Measurements from ENCODE around the gene SKAP2. TPM values are rescaled to one million over a fixed set of nuclear protein-coding genes. Genes with fewer than 3 reads are reported as not detected.

Gene SKAP2
- total RNA-seq, 1 donor from 2014 or later = 4.8 TPM

DNA sequence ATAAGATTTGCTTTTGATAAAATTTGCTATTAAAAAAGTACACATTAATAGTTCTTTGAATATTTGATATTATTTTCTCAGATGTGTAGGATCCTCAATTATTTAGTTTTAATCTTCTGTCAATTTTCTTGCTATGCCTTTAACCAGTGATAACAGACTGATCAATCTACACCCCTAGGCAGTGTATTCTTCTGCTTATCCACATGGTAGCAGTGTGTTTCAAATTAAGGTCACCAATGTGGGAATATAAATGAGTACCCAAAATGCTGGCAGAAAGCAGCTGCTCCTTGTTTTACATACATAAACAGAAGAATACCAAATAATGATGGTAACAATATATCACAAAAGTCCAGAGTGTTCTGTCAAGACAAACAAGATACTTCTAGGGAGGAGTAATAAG, 87.0 kb downstream of the SKAP2 start:
- Mint-ChIP-seq H3K27ac (ENCODE audit: unreplicated experiment) (no peak overlapping the region), H3K27me3 (ENCODE audit: low read depth) (peaks cover 5% of the 10 kb centered on the region), H3K4me1 (ENCODE audit: low read depth) (no peaks in the 10 kb centered on the region), H3K4me3 (ENCODE audit: unreplicated experiment) (no peak overlapping the region), H3K9me3 (ENCODE audit: low read depth) (no peaks in the 10 kb centered on the region), H3K36me3 (ENCODE audit: low read depth) (peaks cover 2% of the 10 kb centered on the region)
- no peak for DNase-seq (ENCODE audit: low spot score)
- no peak for TF ChIP-seq CTCF (IDR thresholded peaks at IDR 0.05)

DNA sequence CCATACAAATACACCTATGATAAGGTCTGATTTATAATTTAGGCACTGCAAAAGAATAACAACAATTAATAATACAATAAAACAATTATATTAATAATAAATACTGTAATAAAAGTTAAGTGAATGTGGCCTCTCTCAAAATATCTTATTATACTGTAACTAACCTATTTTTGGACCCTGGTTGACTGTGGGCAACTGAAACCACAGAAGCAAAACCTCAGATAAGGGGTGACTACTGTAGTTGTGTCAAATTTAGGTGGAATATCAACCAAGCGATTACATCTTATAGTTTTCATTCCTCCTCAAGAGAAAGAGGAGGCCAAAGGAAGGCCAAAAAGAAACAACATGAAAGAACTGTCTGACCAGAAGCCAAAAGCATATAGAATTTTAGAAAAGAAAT, 103.9 kb downstream of the SKAP2 start:
- Mint-ChIP-seq H3K4me1 (ENCODE audit: low read depth) (no peaks in the 10 kb centered on the region), H3K36me3 (ENCODE audit: low read depth) (peaks cover 4% of the 10 kb centered on the region), H3K9me3 (ENCODE audit: low read depth) (peaks cover 7% of the 10 kb centered on the region), H3K27me3 (ENCODE audit: low read depth) (peaks cover 10% of the 10 kb centered on the region), H3K4me3 (ENCODE audit: unreplicated experiment) (no peak overlapping the region), H3K27ac (ENCODE audit: unreplicated experiment) (no peak overlapping the region)
- TF ChIP-seq CTCF (IDR thresholded peaks at IDR 0.05) = no peak
- no peak for DNase-seq (ENCODE audit: low spot score)

GRCh38 chr7:26759108-26759507, 105.3 kb downstream of the SKAP2 start:
- Mint-ChIP-seq H3K27me3 (ENCODE audit: low read depth) (peaks cover 4% of the 10 kb centered on the region), H3K4me1 (ENCODE audit: low read depth) (no peaks in the 10 kb centered on the region), H3K36me3 (ENCODE audit: low read depth) (peaks cover 2% of the 10 kb centered on the region), H3K4me3 (ENCODE audit: unreplicated experiment) (no peak overlapping the region), H3K27ac (ENCODE audit: unreplicated experiment) (no peak overlapping the region), H3K9me3 (ENCODE audit: low read depth) (no peaks in the 10 kb centered on the region)
- no peak for TF ChIP-seq CTCF (IDR thresholded peaks at IDR 0.05)
- no peak for DNase-seq (ENCODE audit: low spot score)

- no peaks in the 10 kb centered on the region for H3K4me1 Mint-ChIP-seq (ENCODE audit: low read depth)
- DNase-seq (ENCODE audit: low spot score) = no peak
- peaks cover 1% of the 10 kb centered on the region for H3K36me3 Mint-ChIP-seq (ENCODE audit: low read depth)
Observed at GRCh38 chr7:26743205-26743604, 121.2 kb downstream of the SKAP2 start.

GRCh38 chr7:26735976-26736600, 128.3 kb downstream of the SKAP2 start:
- Mint-ChIP-seq H3K27ac (ENCODE audit: unreplicated experiment) (no peak overlapping the region), H3K27me3 (ENCODE audit: low read depth) (peaks cover 11% of the 10 kb centered on the region), H3K4me3 (ENCODE audit: unreplicated experiment) (no peak overlapping the region), H3K36me3 (ENCODE audit: low read depth) (peaks cover 4% of the 10 kb centered on the region), H3K9me3 (ENCODE audit: low read depth) (no peaks in the 10 kb centered on the region), H3K4me1 (ENCODE audit: low read depth) (no peaks in the 10 kb centered on the region)
- DNase-seq (ENCODE audit: low spot score) = no peak
- no peak for TF ChIP-seq CTCF (IDR thresholded peaks at IDR 0.05)

More at GRCh38 chr7:26743205-26743604, 121.2 kb downstream of the SKAP2 start:
- Mint-ChIP-seq H3K27me3 (ENCODE audit: low read depth) (peaks cover 7% of the 10 kb centered on the region), H3K9me3 (ENCODE audit: low read depth) (no peaks in the 10 kb centered on the region), H3K27ac (ENCODE audit: unreplicated experiment) (no peak overlapping the region), H3K4me3 (ENCODE audit: unreplicated experiment) (no peak overlapping the region)
- no peak for TF ChIP-seq CTCF (IDR thresholded peaks at IDR 0.05)

Data from chondrocyte (in vitro differentiated cells).